Natural killer cell (primary cell): ENCODE results near the gene EXD3. TPM values are rescaled to one million over a fixed set of nuclear protein-coding genes. Genes with fewer than 3 reads are reported as not detected.

Experiments used
- ATAC-seq, 3 donors: fragments of 150-1000 bp in 2 of 3; fragments of 200-7000 bp in 1 of 3; cut with Tn5 transposase; 1 replicate in 1 of 3; 2 replicates in 2 of 3; pipeline ENCODE4 v1.10.0; 2021; ENCODE audit warnings: mild to moderate bottlenecking in 2 of 3, moderate library complexity in 2 of 3
- DNase-seq, 2 donors: peaks; one replicate each; pipeline versions ENCODE4 v3.0.0 to v3.0.0-alpha.2; 2013 to 2021; ENCODE audit warnings: mixed read lengths in 1 of 2
- H3K27ac ChIP-seq: one replicate; pipeline ENCODE4 v1.5.1; 2013; ENCODE audit warnings: mild to moderate bottlenecking, low read length
- H3K27me3 ChIP-seq: one replicate; pipeline ENCODE4 v1.6.1; 2013; ENCODE audit warnings: low read length; ENCODE audit not compliant: control insufficient read depth, insufficient read depth
- H3K36me3 ChIP-seq: one replicate; pipeline ENCODE4 v1.6.1; 2013; ENCODE audit warnings: low read length; ENCODE audit not compliant: control insufficient read depth, insufficient read depth
- H3K4me1 ChIP-seq: one replicate; pipeline ENCODE4 v1.6.1; 2013; ENCODE audit warnings: low read length; ENCODE audit not compliant: control insufficient read depth, insufficient read depth
- H3K4me3 ChIP-seq: one replicate; pipeline ENCODE4 v1.5.1; 2013; ENCODE audit warnings: low read length
- H3K9me3 ChIP-seq: one replicate; pipeline ENCODE4 v1.6.1; 2013; ENCODE audit warnings: low read length; ENCODE audit not compliant: control insufficient read depth, insufficient read depth
- H3K27ac Mint-ChIP-seq, 2 donors: one replicate each; pipeline ENCODE4 v1.8.0; 2022; ENCODE audit warnings: mild to moderate bottlenecking in 2 of 2, mixed read lengths in 2 of 2, moderate library complexity in 1 of 2
- H3K27me3 Mint-ChIP-seq, 2 donors: one replicate each; pipeline ENCODE4 v1.8.0; 2022; ENCODE audit warnings: low read depth in 2 of 2, mixed read lengths in 2 of 2
- H3K36me3 Mint-ChIP-seq: one replicate; pipeline ENCODE4 v1.8.0; 2022; ENCODE audit warnings: mixed read lengths
- H3K4me1 Mint-ChIP-seq, 2 donors: one replicate each; pipeline ENCODE4 v1.8.0; 2022; ENCODE audit warnings: mixed read lengths in 2 of 2
- H3K4me3 Mint-ChIP-seq: one replicate; pipeline ENCODE4 v1.8.0; 2022; ENCODE audit warnings: mild to moderate bottlenecking, moderate library complexity, mixed read lengths
- H3K9me3 Mint-ChIP-seq, 2 donors: one replicate each; pipeline ENCODE4 v1.8.0; 2022; ENCODE audit warnings: mixed read lengths in 2 of 2
- WGBS: methylation state at CpG from one replicate; pipeline ENCODE4 v1.1.7; 2013; ENCODE audit warnings: missing lambda C conversion rate; ENCODE audit not compliant: insufficient coverage; 5-methylcytosine and 5-hydroxymethylcytosine counted together
- intact Hi-C: fragments of 100-400 bp; cut with micrococcal nuclease; formaldehyde crosslinking; loops from one replicate; pipeline ENCODE4 v1.14.2; 2022
- total RNA-seq, 4 donors: library from RNA; stranded (reverse); fragments of 120-200 nt in 1 of 4; gene quantifications; one replicate each; pipeline versions ENCODE4 v1.2.3 to v1.2.4, GENCODE V29; 2013 to 2022
- TF ChIP-seq, protein P1 (sequence below): fragments of 200-600 bp; IDR thresholded peaks from one replicate; pipeline ENCODE4 v1.8.0; 2022; ENCODE audit warnings: antibody characterized with exemption

EXD3 gene
- total RNA-seq, 3 donors from 2014 or later (not counting 1 experiment from before 2014, with no cell fraction given), result 28.0 to 35.3 (median 29.6) TPM

GRCh38 chr9:137439158-137439714, 16.3 kb upstream of the EXD3 start:
- no peaks in the 10 kb centered on the region for H3K36me3 Mint-ChIP-seq
- H3K27me3 Mint-ChIP-seq, result peaks cover 7% of the 10 kb centered on the region in 2 donors
- peak overlapping the region; percentile 67 for H3K4me3 Mint-ChIP-seq
- TF ChIP-seq, protein P1, sequence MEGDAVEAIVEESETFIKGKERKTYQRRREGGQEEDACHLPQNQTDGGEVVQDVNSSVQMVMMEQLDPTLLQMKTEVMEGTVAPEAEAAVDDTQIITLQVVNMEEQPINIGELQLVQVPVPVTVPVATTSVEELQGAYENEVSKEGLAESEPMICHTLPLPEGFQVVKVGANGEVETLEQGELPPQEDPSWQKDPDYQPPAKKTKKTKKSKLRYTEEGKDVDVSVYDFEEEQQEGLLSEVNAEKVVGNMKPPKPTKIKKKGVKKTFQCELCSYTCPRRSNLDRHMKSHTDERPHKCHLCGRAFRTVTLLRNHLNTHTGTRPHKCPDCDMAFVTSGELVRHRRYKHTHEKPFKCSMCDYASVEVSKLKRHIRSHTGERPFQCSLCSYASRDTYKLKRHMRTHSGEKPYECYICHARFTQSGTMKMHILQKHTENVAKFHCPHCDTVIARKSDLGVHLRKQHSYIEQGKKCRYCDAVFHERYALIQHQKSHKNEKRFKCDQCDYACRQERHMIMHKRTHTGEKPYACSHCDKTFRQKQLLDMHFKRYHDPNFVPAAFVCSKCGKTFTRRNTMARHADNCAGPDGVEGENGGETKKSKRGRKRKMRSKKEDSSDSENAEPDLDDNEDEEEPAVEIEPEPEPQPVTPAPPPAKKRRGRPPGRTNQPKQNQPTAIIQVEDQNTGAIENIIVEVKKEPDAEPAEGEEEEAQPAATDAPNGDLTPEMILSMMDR, result no peak
- peaks cover 6% of the 10 kb centered on the region in 2 donors for H3K4me1 Mint-ChIP-seq
- H3K4me1 ChIP-seq, result peaks cover 15% of the 10 kb centered on the region
- no peaks in the 10 kb centered on the region for H3K9me3 Mint-ChIP-seq
- ATAC-seq (no peak), DNase-seq (no peak)
- H3K9me3 ChIP-seq, result no peaks in the 10 kb centered on the region
- no peak overlapping the region for H3K27ac ChIP-seq
- no peaks in the 10 kb centered on the region for H3K36me3 ChIP-seq
- 87% methylated on average over 18 of the region's 18 CpGs for WGBS
- H3K4me3 ChIP-seq, result no peak overlapping the region
- intact Hi-C loops, result no loop called here
- no peak overlapping the region for H3K27ac Mint-ChIP-seq
- H3K27me3 ChIP-seq, result peaks cover 6% of the 10 kb centered on the region

GRCh38 chr9:137438591-137439157, 15.7 kb upstream of the EXD3 start:
- DNase-seq (no peak), ATAC-seq (no peak)
- TF ChIP-seq, protein P1, result no peak
- H3K36me3 ChIP-seq, result no peaks in the 10 kb centered on the region
- 87% methylated on average over 22 of the region's 22 CpGs for WGBS
- no peak overlapping the region for H3K27ac Mint-ChIP-seq
- H3K9me3 ChIP-seq, result no peaks in the 10 kb centered on the region
- no peak overlapping the region for H3K4me3 ChIP-seq
- no peak overlapping the region for H3K27ac ChIP-seq
- peaks cover 6% of the 10 kb centered on the region in 2 donors for H3K4me1 Mint-ChIP-seq
- no peaks in the 10 kb centered on the region for H3K36me3 Mint-ChIP-seq
- no peak overlapping the region for H3K4me3 Mint-ChIP-seq
- no peaks in the 10 kb centered on the region for H3K9me3 Mint-ChIP-seq
- H3K4me1 ChIP-seq, result peaks cover 21% of the 10 kb centered on the region
- H3K27me3 ChIP-seq, result peaks cover 6% of the 10 kb centered on the region
- intact Hi-C loops, result no loop called here
- peaks cover 6 to 7% of the 10 kb centered on the region in 2 donors for H3K27me3 Mint-ChIP-seq

DNA sequence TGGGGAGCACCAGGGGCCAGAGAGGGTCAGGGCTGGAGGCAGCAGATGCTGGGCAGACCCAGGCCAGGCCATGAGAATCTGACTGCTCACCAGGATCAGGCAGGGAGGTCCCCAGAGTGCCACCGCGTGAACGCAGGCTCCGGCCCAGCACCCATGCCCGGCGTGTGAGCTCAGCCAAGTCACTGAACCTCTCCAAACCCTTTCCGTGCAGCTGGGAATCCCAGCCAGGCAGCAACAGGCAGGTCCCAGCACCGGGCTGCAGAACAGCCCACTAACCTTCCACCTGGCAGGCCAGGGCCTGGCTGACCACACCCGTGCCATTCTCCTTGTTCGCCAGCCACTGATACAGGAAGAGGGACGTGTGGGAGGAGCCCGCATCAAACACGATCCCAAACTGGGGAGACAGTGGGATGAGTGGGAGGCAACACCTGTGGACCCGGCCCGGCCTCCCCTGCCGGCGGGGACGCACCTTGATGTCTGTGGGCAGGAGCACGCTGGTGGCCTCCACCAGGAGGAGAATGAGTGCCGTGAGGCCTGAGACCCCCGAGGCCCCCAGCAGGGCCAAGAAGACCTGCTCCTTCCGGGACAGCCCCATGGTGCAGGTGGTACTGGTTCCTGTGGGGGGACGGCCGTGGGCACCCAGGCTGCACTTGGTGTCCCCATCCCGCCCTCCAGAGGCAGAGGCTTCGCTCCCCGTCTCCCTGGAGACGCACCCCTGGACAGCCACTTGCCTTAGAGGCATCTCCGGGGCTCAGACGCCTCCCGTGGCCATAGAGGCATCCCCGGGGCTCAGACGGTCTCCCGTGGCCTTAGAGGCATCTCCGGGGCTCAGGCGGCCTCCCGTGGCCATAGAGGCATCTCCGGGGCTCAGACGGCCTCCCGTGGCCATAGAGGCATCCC, 15.0 kb upstream of the EXD3 start:
- no peak for DNase-seq
- TF ChIP-seq, protein P1, result no peak
- Histone ChIP-seq H3K4me1 (peaks cover 28% of the 10 kb centered on the region), H3K27me3 (peaks cover 6% of the 10 kb centered on the region), H3K36me3 (no peaks in the 10 kb centered on the region), H3K27ac (no peak overlapping the region), H3K9me3 (no peaks in the 10 kb centered on the region), H3K4me3 (no peak overlapping the region)
- Mint-ChIP-seq H3K27me3 (peaks cover 3 to 7% of the 10 kb centered on the region in 2 donors), H3K9me3 (no peaks in the 10 kb centered on the region), H3K27ac (no peak overlapping the region), H3K36me3 (no peaks in the 10 kb centered on the region), H3K4me1 (peaks cover 6% of the 10 kb centered on the region in 2 donors), H3K4me3 (no peak overlapping the region)
- WGBS, result 92% methylated on average over 40 of the region's 40 CpGs
- intact Hi-C loops, result no loop called here
- ATAC-seq, result no peak
